ENCODE measurements around the gene ADGRB3. TPM values are rescaled to one million over a fixed set of nuclear protein-coding genes. Genes with fewer than 3 reads are reported as not detected.

ADGRB3 gene
- total and polyA plus RNA-seq, 10 of the 15 experiments (the other 5 are each of a cell fraction or from before 2014, with no cell fraction given) = 0.03 to 0.06 TPM; not detected in 8

DNA sequence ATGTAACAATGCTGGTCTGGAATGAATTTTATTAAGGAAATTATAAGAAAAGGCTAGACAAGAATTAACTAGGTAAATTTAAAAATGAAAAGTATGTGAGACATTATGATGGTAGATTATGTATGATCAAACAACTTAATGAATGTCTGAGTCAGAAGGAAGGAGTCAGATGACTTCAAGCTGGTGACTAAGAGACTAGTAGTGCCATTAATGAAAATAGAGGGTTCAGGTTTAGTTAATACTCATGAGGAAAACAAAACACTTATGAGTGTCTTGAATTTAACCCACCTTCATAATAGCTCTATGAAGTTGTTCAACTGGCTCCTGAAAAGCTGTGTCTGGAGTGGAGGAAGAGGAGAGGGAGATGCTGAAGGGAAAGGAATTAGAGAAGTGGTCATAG is 256.3 kb downstream of the ADGRB3 start:
- no peak overlapping the region for H3K9ac ChIP-seq (ENCODE audit: control insufficient read depth, insufficient read depth, low read length)
- POLR2A ChIA-PET = no interaction called here
- no peaks in the 10 kb centered on the region for H3K4me1 ChIP-seq (ENCODE audit: control insufficient read depth, insufficient read depth, low read length)
- H3K4me2 ChIP-seq (ENCODE audit: control insufficient read depth, insufficient read depth) = no peak overlapping the region
- SMC1A ChIA-PET (ENCODE audit: uncharacterized antibody, unreplicated experiment) = no interaction called here
- ATAC-seq = no peak
- H3K9me3 ChIP-seq (replicated peaks; ENCODE audit: control insufficient read depth, insufficient read depth, low read length) = no peaks in the 10 kb centered on the region
- no peak overlapping the region for H2AFZ ChIP-seq (ENCODE audit: control insufficient read depth, low read depth, low read length)
- in situ Hi-C loops (cut with MboI) = no loop called here
- no peak overlapping the region for H3K4me3 ChIP-seq
- no peaks in the 10 kb centered on the region for H3K36me3 ChIP-seq (ENCODE audit: control insufficient read depth in 2 of 2, insufficient read depth in 2 of 2, low read length in 1 of 2)
- no peaks in the 10 kb centered on the region for H3K27me3 ChIP-seq (replicated peaks in 1 of 2; ENCODE audit: control insufficient read depth in 2 of 2, insufficient read depth in 2 of 2, low read length in 1 of 2)
- intact Hi-C loops (cut with micrococcal nuclease; ENCODE audit: unreplicated experiment) = no loop called here
- no peak for FAIRE-seq
- RAD21 ChIA-PET (ENCODE audit: unreplicated experiment) = no interaction called here
- BruUV-seq (replicated peaks) = no TSS peak
- DNase-seq (ENCODE audit: low read depth, low spot score) = no peak
- H3K27ac ChIP-seq (ENCODE audit: control insufficient read depth, insufficient read depth) = no peak overlapping the region
- CTCF ChIA-PET = interaction anchor here (1.1 kb wide), 1 partner anchor 10 kb away, joined by 3 read pairs; no protein-coding TSS in a partner anchor
- no peaks in the 10 kb centered on the region for H3K79me2 ChIP-seq (ENCODE audit: control insufficient read depth, insufficient read depth, low read length)
- TF ChIP-seq ZNF207 (IDR thresholded peaks at IDR 0.05; ENCODE audit: borderline replicate concordance) (no peak), FOXK2 (IDR thresholded peaks at IDR 0.05) (no peak), SMAD1 (IDR thresholded peaks at IDR 0.05; ENCODE audit: low read depth, partially characterized antibody) (no peak), SIX5 (IDR thresholded peaks at IDR 0.05; ENCODE audit: low read depth, low read length, severe bottlenecking) (no peak), LARP7 (IDR thresholded peaks at IDR 0.05) (no peak), DPF2 (IDR thresholded peaks at IDR 0.05) (no peak), SMAD5 (IDR thresholded peaks at IDR 0.05; ENCODE audit: low read depth) (no peak), CBFB (IDR thresholded peaks at IDR 0.05; ENCODE audit: low read depth) (no peak)
- H4K20me1 ChIP-seq (ENCODE audit: control insufficient read depth, insufficient read depth) = no peaks in the 10 kb centered on the region

DNA sequence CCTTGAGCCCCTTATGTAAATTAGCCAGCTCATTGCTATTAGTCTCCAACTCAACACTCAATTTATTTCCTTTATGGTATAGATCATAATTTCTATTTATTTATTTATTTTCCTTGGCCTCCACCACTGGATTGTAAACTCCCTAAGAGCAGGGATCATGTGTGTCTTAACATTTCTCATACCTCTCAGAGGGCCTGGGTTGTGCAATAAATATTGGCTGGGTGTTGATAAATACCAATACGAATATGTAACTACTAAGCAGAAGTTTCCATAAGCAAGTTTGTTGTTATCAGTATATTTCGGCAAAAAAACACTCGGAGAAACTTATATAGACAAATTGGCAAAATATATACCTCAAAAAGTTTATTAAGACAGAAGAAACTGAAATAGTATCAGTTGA is 257.4 kb downstream of the ADGRB3 start:
- no peaks in the 10 kb centered on the region for H4K20me1 ChIP-seq (ENCODE audit: control insufficient read depth, insufficient read depth)
- DNase-seq (ENCODE audit: low read depth, low spot score) = no peak
- 24% methylated on average over 3 of the region's 3 CpGs for WGBS (ENCODE audit: insufficient coverage, insufficient replicate concordance, low lambda C conversion rate, missing lambda C conversion rate)
- no TSS peak for BruUV-seq (replicated peaks)
- H3K36me3 ChIP-seq (ENCODE audit: control insufficient read depth in 2 of 2, insufficient read depth in 2 of 2, low read length in 1 of 2) = no peaks in the 10 kb centered on the region
- no peak for FAIRE-seq
- H2AFZ ChIP-seq (ENCODE audit: control insufficient read depth, low read depth, low read length) = no peak overlapping the region
- H3K27me3 ChIP-seq (replicated peaks in 1 of 2; ENCODE audit: control insufficient read depth in 2 of 2, insufficient read depth in 2 of 2, low read length in 1 of 2) = no peaks in the 10 kb centered on the region
- POLR2A ChIA-PET = no interaction called here
- no peak for ATAC-seq
- H3K4me1 ChIP-seq (ENCODE audit: control insufficient read depth, insufficient read depth, low read length) = no peaks in the 10 kb centered on the region
- H3K9ac ChIP-seq (ENCODE audit: control insufficient read depth, insufficient read depth, low read length) = no peak overlapping the region
- H3K4me3 ChIP-seq = no peak overlapping the region
- RAD21 ChIA-PET (ENCODE audit: unreplicated experiment) = no interaction called here
- TF ChIP-seq FOXM1 (IDR thresholded peaks at IDR 0.05; ENCODE audit: low read depth, low read length) = no peak
- TF ChIP-seq ZBED1 (IDR thresholded peaks at IDR 0.05; ENCODE audit: borderline replicate concordance) = no peak
- no peak for TF ChIP-seq SMC3 (IDR thresholded peaks at IDR 0.05; ENCODE audit: borderline replicate concordance, low read length)
- no peak for TF ChIP-seq HDGF (IDR thresholded peaks at IDR 0.05)
- no peak for TF ChIP-seq SUPT20H (IDR thresholded peaks at IDR 0.05; ENCODE audit: borderline replicate concordance, control insufficient read depth, low read depth, low read length)
- no peak for TF ChIP-seq CBFB (IDR thresholded peaks at IDR 0.05; ENCODE audit: low read depth)
- TF ChIP-seq EZH2 (IDR thresholded peaks at IDR 0.05; ENCODE audit: borderline replicate concordance, control insufficient read depth, low read depth, low read length) = no peak
- no peak for TF ChIP-seq USF2 (IDR thresholded peaks at IDR 0.05; ENCODE audit: borderline replicate concordance, low read depth, low read length)
- TF ChIP-seq, protein P1, sequence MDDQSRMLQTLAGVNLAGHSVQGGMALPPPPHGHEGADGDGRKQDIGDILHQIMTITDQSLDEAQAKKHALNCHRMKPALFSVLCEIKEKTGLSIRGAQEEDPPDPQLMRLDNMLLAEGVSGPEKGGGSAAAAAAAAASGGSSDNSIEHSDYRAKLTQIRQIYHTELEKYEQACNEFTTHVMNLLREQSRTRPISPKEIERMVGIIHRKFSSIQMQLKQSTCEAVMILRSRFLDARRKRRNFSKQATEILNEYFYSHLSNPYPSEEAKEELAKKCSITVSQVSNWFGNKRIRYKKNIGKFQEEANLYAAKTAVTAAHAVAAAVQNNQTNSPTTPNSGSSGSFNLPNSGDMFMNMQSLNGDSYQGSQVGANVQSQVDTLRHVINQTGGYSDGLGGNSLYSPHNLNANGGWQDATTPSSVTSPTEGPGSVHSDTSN (IDR thresholded peaks at IDR 0.05; ENCODE audit: insufficient replicate concordance, low read depth, low read length) = no peak
- no peak for TF ChIP-seq PML (IDR thresholded peaks at IDR 0.05; ENCODE audit: low read length)
- intact Hi-C loops (cut with micrococcal nuclease; ENCODE audit: unreplicated experiment) = no loop called here
- SMC1A ChIA-PET (ENCODE audit: uncharacterized antibody, unreplicated experiment) = no interaction called here
- in situ Hi-C loops (cut with MboI) = no loop called here
- H3K9me3 ChIP-seq (replicated peaks; ENCODE audit: control insufficient read depth, insufficient read depth, low read length) = no peaks in the 10 kb centered on the region
- CTCF ChIA-PET = no interaction called here
- no peak overlapping the region for H3K27ac ChIP-seq (ENCODE audit: control insufficient read depth, insufficient read depth)
- H3K4me2 ChIP-seq (ENCODE audit: control insufficient read depth, insufficient read depth) = no peak overlapping the region
- H3K79me2 ChIP-seq (ENCODE audit: control insufficient read depth, insufficient read depth, low read length) = no peaks in the 10 kb centered on the region
